GM19023 (cell line): ENCODE results near the gene POLR2J.
"Not testable (repeated sequence)": the region's sequence is repeated elsewhere in the genome, so short reads cannot be mapped to it uniquely, and the experiment has no call there.

Experiments used
- ATAC-seq: cut with Tn5 transposase; IDR thresholded peaks from one replicate; pipeline ENCODE4 v1.9.1; 2021; ENCODE audit warnings: mild to moderate bottlenecking, moderate library complexity; ENCODE audit not compliant: unreplicated experiment

Gene POLR2J

DNA sequence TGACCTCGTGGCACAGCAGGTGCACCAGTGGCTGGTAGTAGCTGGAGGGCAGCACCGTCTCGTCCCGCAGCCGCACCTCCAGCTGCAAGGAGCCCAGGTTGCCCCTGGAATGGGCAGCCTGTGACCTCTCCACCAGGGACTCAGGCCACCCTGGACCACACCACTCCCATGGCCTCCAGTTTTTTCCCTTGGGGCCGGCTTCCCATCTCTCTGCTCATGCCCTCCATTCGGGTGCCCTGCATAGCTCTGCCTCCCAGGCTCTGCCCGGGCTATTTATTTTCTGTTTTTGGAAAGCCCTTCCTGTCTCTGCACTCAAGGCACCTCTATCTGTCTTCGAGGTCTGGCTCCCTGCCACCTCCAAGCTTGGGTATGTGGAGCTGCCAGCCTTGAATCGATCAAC is 18.1 kb upstream of the POLR2J start:
- ATAC-seq, result not testable (repeated sequence)

DNA sequence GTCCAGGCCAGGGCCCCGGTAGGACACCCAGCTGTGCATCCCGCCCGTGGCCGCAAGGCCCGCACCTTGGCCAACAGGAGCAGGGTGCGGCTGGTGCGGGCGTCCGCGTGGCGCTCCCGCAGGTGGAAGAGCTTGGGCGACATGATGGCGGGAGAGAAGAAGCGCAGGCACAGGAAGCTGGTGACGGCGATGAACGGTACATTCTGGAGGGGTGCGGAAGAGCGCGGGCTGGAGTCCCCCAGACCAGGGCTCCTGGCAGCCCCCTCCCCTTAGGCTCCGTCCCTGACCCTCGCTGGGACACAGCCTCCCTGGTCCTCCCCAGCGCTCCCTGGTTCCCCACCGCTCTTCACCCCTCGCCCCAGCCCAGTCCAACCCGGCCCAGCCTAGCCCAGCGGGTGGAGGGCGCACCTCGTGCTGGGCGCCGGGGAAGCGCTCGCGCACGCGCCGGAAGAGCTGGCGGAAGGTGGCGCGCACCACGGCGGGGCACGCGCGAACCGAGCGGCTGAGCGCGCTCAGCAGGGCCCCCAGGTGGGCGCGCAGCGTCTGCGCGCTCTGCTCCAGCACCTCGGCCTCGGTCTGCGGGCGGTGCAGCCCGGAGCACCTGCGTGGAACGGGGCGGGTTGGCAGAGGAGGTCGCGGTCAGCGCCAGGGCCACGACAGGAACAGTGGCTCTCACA is 15.9 kb upstream of the POLR2J start:
- ATAC-seq, result peak; percentile 49

DNA sequence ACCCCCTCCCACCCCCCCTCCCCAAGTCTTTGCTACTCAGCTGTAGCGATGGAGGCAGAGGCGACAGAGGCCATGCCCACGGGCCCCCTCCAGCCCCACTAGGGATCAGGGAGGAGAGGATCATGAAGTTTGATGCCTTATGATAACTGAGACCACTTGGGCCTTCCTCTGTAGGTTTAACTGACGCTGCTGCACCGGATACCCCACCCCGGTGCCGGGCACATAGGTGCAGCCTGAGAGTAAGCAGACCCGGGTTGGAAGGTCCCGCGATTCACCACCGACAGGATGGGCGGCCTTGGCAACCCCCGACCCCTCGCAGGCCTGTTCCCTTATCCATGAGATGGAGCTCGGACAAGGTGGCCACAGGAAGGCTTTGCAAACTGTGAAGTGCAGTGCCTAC is 15.3 kb upstream of the POLR2J start:
- not testable (repeated sequence) for ATAC-seq

DNA sequence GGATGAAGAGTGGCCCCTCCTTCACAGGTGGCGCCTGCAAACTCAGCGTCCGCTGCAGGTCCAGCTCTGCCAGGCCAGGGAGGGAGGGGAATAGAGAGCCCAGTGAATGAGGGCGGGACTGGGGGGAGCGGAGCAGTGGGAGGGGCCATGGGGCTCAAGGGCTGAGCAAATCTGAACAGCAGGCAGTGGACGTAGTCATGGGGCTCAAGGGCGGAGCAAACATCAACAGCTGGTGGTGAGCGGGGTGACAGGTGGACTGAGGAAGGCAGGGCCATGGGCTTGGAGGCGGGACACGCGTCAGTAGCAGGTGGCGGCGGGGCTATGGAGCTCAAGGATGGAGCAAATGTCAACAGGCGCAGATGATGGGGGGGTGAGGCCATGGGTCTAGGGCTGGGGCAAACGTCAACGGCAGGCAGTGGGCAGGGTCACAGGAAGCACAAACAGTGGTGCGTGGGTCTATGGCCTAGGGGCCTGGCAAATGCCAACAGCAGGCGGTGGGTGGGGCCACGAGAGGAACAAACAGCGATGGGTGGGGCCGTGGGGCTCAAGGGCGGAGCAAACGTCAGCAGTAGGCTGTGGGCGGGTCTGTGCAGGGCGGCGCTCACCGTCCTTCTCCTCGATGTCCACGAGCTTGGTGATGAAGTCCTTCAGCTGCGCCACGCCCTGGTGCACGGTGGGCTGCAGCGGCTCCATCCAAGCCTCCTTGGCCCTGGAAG is 14.7 kb upstream of the POLR2J start:
- ATAC-seq, result peak; percentile 38

DNA sequence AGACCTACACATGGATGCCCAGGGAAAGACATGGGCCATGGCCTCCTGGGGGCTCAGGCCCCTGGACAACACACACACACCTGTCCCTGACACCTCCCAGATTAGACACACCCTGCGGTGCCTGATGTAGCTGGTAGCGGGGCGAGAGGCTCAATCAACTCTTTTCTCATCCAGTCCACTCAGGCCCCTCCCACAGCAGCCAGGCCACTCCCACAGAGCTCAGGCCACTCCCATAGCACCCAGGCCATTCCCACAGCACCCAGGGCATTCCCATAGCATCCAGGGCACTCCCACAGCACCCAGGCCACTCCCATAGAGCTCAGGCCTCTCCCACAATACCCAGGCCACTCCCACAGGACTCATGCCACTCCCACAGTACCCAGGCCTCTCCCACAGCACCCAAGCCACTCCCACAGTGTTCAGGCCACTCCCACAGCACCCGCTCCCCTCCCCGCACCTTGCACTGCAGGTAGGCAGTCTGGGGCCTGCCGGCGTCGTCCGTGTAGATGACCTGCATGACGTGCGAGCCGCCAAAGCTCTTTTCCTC is 11.9 kb upstream of the POLR2J start:
- peak; percentile 51 for ATAC-seq

DNA sequence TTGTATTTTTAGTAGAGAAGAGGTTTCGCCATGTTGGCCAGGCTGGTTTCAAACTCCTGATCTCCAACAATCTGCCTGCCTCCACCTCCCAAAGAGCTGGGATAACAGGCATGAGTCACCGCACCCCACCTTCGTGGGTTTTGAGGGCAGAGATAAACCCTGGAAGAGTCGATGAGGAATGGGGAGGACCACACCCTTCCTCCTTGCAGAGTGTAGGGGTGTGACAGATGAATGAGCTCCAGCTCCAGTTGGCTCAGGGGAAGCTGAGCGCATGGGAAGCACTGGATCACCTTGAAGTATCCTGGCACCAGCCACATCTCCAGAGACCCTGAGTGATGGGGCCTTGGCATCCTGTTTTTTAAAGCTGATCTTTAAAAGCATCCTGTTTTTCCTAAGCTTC is 5.6 kb upstream of the POLR2J start:
- ATAC-seq, result not testable (repeated sequence)

DNA sequence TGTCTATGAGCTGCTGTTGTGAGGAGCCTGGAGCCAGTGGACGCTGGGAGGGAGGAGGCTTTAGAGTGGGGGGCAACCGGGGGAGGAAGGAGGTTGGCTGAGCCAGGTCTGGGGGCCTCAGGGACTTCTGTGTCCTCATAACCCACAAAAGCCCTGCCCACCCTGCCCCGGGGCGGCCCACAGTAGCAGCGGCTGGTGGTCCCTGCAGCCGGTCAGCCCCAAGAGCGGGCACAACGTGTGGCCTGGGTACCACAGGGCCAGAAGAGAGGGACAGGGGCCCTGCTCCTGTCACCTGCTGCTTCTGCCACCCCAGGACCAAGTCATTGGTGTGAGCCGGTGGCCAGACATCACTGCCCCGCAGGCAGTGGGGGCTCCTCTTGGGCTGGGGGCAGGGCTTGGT is 3.2 kb upstream of the POLR2J start:
- not testable (repeated sequence) for ATAC-seq

DNA sequence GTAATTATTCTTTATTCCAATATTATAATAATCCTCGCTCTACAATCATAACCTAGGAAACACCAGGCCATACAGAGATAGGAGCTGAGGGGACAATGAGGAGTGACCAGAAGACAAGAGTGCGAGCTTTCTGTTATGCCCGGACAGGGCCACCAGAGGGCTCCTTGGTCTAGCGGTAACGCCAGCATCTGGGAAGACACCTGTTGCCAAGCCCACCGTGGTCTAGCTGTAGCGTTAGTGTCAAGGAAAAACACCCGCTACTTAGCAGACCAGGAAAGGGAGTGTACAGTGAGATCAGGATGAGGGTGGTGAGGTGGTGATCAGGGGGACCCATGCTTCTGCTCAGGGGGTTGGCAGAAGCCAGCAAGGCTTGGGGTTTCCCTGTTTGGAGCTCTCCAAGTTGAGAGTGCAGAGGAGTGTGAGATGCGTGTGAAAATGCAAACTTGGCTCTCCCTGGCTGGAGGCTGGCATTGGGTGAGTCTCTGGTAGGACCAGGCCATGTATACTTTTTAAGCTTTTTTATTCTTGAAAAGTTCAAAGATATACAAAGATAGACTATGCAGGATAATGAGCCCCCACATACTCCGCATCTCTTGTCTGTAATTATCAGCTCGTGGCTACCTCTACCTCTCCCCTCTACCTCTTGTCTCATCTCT is 1.4 kb upstream of the POLR2J start:
- not testable (repeated sequence) for ATAC-seq

DNA sequence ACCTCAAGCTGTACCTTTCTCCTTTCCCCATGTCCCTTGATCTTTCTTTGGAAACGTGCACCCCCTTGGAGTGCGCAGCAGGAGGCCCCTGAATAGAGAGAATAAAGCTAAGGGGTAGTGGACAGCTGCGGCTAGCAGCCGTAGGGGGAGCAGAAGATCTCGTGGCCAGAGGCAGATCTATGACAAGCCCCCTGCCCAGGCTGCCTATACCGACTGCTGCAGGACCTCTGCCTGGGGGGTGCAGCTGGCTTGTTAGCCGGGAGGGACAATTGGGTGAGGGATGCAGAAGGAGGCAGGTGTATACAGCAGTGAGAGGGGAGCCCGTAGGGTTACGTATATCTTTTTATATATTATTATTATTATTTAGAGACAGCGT is 475 bp upstream of the POLR2J start:
- ATAC-seq, result peak; percentile 24

DNA sequence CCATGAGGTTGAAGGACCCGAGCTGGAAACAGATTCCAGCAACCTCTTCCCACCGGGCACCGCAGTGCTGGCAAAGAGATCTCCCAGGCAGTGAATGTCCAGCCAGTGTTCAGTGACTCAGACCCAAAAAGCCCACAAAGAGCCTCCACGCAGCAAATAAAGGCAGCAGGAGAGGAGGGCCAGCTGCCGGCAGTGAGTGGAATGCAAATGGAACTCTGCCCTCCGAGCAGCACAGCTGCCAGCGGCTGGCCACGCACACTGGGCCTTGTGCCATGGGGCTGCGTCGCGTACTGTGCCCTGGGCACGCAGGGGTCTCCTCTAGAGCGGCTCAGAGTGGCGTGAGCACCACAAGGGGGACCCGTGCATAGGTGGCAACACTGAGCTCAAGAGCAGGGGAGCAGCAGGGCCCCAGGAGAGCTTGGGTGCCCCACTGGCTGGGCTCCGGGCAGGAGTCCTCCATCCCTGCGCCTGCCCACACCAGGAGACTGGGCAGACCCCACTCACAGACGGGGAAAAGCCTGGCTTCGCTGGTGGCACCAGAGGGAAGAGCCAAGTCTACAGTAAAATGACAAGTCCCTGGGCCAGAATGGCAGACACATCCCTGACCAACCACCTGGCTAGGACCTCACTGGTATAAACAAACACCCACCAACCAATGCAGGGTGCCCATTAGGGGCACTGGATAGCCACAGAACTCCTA is 3.8 kb downstream of the POLR2J start:
- ATAC-seq, result not testable (repeated sequence)

DNA sequence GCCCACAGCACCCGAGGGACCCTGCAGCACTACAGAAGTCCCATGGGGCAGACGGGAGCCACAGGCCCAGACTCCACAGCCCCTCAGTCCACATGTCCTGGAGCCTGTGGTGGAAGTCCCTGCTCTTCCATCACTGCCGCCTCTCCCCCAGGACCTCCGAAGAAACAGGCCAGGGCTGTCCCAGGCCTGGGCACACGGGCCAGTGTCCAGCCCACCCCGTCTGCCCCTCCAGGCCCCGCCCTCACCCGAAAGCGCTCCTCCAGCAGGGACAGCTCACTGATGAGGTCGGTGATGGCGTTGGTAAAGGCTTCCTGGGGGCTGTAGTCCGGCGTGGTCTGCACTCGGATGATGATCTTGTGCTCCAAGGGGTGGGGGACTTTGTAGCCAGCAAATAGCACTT is 4.6 kb downstream of the POLR2J start:
- ATAC-seq, result not testable (repeated sequence)

DNA sequence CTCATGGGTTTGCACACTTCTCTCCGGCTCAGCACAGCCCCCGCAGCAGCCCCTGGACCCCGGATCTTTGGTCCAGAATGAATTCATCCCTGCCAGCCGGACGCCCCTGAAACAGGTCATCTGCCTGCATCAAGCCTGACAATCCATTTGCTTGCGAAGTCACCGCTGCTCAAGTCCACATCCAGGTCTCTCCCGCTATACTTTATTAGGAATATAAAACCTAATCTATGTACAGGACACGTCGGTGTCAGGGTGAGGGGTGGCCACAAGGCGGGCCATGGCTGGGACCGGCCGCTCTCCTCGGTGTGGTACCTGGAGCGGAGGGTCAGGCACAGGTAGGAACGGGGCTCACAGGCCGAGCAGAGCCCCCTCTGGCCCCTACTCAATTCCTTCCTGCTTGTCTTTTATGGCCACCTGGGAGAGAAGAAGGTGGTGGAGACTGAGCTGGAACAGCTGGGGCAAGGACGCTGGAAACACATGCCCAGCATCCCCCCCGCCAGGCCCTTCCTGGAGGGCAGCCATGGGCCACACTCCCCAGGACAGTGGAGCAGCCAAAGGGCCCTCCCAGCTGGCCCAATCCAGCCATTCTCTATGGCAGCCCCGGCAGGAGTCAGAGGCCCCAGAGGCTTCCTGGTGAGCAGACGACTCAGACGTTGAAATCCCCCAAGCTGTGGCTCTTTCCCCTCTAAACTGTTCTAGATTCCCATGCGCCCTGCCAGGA is 5.3 kb downstream of the POLR2J start:
- no peak for ATAC-seq

DNA sequence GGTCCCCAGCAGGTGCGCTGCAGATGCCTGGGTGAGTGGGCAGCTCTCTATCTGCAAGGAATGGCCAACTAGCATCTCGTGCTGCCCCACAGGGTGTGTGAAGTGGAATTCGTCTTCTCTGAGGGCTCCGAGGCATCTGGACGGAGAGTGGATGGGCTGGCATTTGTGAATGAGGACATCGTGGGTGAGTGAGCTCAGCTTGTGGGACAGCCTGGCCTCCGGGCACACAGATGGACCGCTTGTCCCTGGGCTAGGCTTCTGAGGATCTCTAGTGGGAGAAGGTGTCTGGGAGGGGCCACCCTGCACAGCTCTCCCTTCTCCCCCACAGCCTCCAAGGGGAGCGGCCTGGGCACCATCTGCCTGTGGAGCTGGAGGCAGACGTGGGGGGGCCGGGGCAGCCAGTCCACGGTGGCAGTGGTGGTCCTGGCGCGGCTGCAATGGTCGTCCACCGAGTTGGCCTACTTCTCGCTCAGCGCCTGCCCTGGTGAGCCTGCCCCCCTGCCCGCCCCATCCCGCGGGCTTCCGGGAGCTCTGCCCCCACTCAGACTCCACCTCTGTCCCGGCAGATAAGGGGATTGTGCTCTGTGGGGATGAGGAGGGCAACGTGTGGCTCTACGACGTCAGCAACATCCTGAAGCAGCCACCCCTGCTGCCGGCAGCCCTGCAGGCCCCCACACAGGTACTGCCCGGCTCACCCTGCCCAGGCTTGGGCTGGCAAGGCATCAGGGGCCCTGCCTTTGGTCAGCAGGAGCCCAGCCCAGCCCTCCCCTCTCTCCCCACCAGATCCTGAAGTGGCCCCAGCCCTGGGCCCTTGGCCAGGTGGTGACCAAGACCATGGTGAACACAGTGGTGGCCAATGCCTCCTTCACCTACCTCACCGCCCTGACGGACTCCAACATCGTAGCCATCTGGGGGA is 6.3 kb downstream of the POLR2J start:
- ATAC-seq, result no peak

DNA sequence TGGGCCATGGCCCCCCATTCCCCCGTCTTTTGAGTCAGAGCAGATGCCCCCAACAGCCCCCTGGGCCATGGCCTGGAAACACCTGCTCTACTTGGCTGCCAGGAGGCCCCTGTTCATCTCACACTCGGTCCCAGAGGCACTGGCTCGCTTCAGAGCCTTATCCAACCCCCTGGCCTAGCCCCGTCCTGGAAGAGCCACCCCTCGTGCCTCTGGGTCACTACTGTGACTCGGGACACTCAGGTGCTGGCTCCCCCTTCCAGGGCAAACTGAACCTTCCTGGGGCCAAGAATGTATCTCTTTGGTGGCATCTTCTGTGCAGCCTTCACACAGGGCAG is 7.0 kb downstream of the POLR2J start:
- no peak for ATAC-seq

DNA sequence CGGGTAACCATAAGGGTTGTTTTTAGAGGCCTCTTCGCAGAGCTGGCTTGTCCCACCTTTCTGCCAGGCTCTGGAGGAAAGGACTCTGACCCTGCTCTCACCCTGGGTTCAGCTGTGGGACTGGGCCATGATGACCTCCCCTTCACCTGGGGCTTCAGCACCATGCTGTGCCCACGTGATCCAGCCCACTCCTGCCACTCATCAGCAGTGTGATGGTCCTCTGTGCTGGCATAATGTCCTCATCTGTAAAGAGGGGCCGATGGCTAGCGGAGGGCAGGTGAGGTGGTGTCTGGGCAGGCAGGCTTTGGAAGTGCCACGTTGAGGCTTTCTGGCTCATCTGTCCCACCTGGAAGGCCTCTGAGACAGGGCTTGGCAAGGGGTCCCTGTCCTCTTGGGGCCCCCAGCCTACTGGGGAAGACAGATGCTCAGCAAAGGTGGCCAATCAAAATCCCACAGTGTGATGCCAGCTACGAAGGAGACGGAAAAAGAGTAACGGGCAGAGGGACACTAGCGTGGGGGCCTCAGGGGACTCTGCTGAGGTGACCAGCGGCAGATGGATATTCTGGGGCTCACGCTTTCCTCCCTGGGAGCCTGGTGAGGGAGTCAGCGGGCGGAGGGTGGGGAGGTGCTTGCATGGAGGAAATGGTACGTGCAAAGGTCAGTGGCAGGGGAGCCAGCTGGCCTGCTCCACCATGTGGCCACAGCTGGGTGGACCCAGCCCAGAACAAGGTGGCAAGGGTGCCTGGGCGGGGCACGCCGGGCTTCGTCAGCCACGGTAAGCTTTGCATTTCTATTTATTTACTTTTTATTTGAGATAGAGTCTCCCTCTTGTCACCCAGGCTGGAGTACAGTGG is 8.5 kb downstream of the POLR2J start:
- ATAC-seq, result no peak

DNA sequence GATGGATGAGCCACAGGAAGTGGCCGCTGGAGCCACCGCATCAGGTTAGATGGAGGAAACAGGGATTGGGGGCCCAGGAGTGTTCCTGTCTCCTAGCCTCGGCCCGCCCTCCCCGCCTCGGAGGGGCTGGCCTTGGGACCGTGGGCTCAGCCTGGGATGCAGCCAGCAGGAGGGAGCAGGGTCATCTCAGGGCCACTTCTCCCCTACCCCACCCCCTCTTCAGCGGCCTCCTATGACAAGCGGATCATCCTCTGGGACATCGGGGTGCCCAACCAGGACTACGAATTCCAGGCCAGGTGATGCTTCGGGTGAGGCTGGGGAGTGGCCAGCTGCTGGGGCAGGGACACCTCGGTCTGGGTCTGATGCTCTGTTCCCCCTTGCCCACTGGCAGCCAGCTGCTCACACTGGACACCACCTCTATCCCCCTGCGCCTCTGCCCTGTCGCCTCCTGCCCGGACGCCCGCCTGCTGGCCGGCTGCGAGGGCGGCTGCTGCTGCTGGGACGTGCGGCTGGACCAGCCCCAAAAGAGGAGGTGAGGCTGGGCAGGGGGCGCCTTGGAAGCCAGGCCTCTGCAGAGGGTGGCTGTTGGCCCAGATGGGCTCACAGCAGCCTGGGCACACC is 9.3 kb downstream of the POLR2J start:
- no peak for ATAC-seq

DNA sequence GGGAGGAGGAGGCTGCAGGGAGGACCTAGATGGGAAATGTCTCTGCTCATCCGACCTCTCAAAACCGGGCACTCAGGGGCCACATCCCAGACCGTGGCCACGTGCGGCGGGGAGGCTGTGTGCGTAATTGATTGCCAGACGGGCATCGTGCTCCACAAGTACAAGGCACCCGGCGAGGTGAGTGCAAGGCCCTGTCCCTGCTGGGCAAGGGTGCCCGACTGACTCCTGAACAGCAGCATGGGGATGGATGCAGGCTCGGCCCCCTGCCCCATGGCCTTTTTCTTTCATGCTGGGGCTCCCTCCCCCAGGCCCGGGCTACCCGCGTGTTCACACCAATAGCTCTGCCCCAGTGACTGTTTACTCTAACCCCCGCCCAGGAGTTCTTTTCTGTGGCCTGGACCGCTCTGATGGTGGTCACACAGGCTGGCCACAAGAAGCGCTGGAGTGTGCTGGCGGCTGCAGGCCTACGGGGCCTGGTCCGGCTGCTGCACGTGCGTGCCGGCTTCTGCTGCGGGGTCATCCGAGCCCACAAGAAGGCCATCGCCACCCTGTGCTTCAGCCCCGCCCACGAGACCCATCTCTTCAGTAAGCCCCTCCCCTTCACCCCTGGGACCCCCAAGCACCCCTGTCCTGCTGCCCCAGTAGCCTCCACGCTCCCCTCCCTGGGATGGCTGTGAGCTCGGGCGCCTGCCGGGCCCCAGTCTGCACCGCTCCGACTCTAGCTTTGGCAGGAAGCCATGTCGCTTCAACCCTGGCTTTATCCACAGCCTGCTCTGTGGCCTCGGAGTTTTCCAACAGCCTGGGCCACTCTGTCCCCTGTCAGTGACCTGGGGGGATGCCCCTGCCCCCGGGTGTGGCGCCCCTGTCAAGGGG is 10.0 kb downstream of the POLR2J start:
- ATAC-seq, result no peak
